ENCODE results near the gene TSPYL2. TPM values are rescaled to one million over a fixed set of nuclear protein-coding genes. Genes with fewer than 3 reads are reported as not detected.
A peak's percentile ranks its signal among the peaks of the same experiment; 100 is the strongest.

TSPYL2 gene
- total RNA-seq, 1 experiment from 2014 or later: 19.9 TPM

GRCh38 chrX:53082773-53083616, 828 bp downstream of the TSPYL2 start:
- no peak for TF ChIP-seq CTCF (IDR thresholded peaks at IDR 0.05; ENCODE audit: unreplicated experiment)
- no peak for DNase-seq
- H3K36me3 Mint-ChIP-seq (ENCODE audit: insufficient read depth, unreplicated experiment): peaks cover 55% of the 10 kb centered on the region
- peak overlapping the region; percentile 94 for H3K27ac Mint-ChIP-seq (ENCODE audit: unreplicated experiment)
- H3K9me3 Mint-ChIP-seq (ENCODE audit: low read depth, unreplicated experiment): no peaks in the 10 kb centered on the region
- CTCF ChIA-PET: interaction anchor here (1.3 kb wide), 1 partner anchor 94 kb away, joined by 3 read pairs; no protein-coding TSS in a partner anchor
- BruUV-seq (replicated peaks): no TSS peak
- peak overlapping the region; percentile 81 for H3K4me3 Mint-ChIP-seq (ENCODE audit: low read depth, unreplicated experiment)
- intact Hi-C loops (cut with micrococcal nuclease; ENCODE audit: unreplicated experiment): no loop called here
- H3K27me3 Mint-ChIP-seq (ENCODE audit: unreplicated experiment): no peaks in the 10 kb centered on the region
- H3K4me1 Mint-ChIP-seq (ENCODE audit: low read depth, unreplicated experiment): peaks cover 12% of the 10 kb centered on the region

GRCh38 chrX:53084043-53084570, 1.9 kb downstream of the TSPYL2 start:
- Mint-ChIP-seq H3K36me3 (ENCODE audit: insufficient read depth, unreplicated experiment) (peaks cover 55% of the 10 kb centered on the region), H3K4me3 (ENCODE audit: low read depth, unreplicated experiment) (no peak overlapping the region), H3K27ac (ENCODE audit: unreplicated experiment) (peak overlapping the region; percentile 94), H3K9me3 (ENCODE audit: low read depth, unreplicated experiment) (no peaks in the 10 kb centered on the region), H3K27me3 (ENCODE audit: unreplicated experiment) (no peaks in the 10 kb centered on the region), H3K4me1 (ENCODE audit: low read depth, unreplicated experiment) (peaks cover 12% of the 10 kb centered on the region)
- CTCF ChIA-PET: no interaction called here
- DNase-seq: no peak
- intact Hi-C loops (cut with micrococcal nuclease; ENCODE audit: unreplicated experiment): no loop called here
- TF ChIP-seq CTCF (IDR thresholded peaks at IDR 0.05; ENCODE audit: unreplicated experiment): no peak
- no TSS peak for BruUV-seq (replicated peaks)

GRCh38 chrX:53084863-53085262, 2.7 kb downstream of the TSPYL2 start:
- Mint-ChIP-seq H3K4me3 (ENCODE audit: low read depth, unreplicated experiment) (no peak overlapping the region), H3K36me3 (ENCODE audit: insufficient read depth, unreplicated experiment) (peaks cover 55% of the 10 kb centered on the region), H3K27me3 (ENCODE audit: unreplicated experiment) (no peaks in the 10 kb centered on the region), H3K9me3 (ENCODE audit: low read depth, unreplicated experiment) (no peaks in the 10 kb centered on the region), H3K27ac (ENCODE audit: unreplicated experiment) (no peak overlapping the region), H3K4me1 (ENCODE audit: low read depth, unreplicated experiment) (peaks cover 12% of the 10 kb centered on the region)
- DNase-seq: no peak
- intact Hi-C loops (cut with micrococcal nuclease; ENCODE audit: unreplicated experiment): no loop called here
- no TSS peak for BruUV-seq (replicated peaks)
- CTCF ChIA-PET: no interaction called here
- no peak for TF ChIP-seq CTCF (IDR thresholded peaks at IDR 0.05; ENCODE audit: unreplicated experiment)

- no peak for TF ChIP-seq CTCF (IDR thresholded peaks at IDR 0.05; ENCODE audit: unreplicated experiment)
- Mint-ChIP-seq H3K4me1 (ENCODE audit: low read depth, unreplicated experiment) (peaks cover 12% of the 10 kb centered on the region), H3K27ac (ENCODE audit: unreplicated experiment) (no peak overlapping the region), H3K9me3 (ENCODE audit: low read depth, unreplicated experiment) (no peaks in the 10 kb centered on the region), H3K36me3 (ENCODE audit: insufficient read depth, unreplicated experiment) (peaks cover 52% of the 10 kb centered on the region), H3K27me3 (ENCODE audit: unreplicated experiment) (no peaks in the 10 kb centered on the region), H3K4me3 (ENCODE audit: low read depth, unreplicated experiment) (no peak overlapping the region)
- BruUV-seq (replicated peaks): no TSS peak
- no peak for DNase-seq
- intact Hi-C loops (cut with micrococcal nuclease; ENCODE audit: unreplicated experiment): no loop called here
- CTCF ChIA-PET: no interaction called here
Measured at GRCh38 chrX:53085661-53086229, 3.6 kb downstream of the TSPYL2 start.
